Measurements from ENCODE around the gene GID4. TPM values are rescaled to one million over a fixed set of nuclear protein-coding genes. Genes with fewer than 3 reads are reported as not detected.
A peak's percentile ranks its signal among the peaks of the same experiment; 100 is the strongest.
"Not testable (repeated sequence)": the region's sequence is repeated elsewhere in the genome, so short reads cannot be mapped to it uniquely, and the experiment has no call there.

GID4 gene
- total RNA-seq (ENCODE audit: insufficient read depth, low replicate concordance) = 5.5 TPM

- DNase-seq (ENCODE audit: low spot score) = peak; percentile 99
Measured at GRCh38 chr17:18038861-18039534, at the start of gene GID4, which contains the start of gene ATPAF2. Gene GID4, plus strand, starts transcription at chr17:18039408. Its CDS starts 57 bp downstream, at chr17:18039465. Gene ATPAF2, minus strand, starts transcription at chr17:18039168. Its CDS starts 155 bp downstream, at chr17:18039013.

GRCh38 chr17:17989618-17990017 is 49.6 kb upstream of the GID4 start:
- no peak for DNase-seq (ENCODE audit: low spot score)

- DNase-seq (ENCODE audit: low spot score) = no peak
Measured at GRCh38 chr17:17990282-17990681, 48.9 kb upstream of the GID4 start.

- DNase-seq (ENCODE audit: low spot score) = no peak
Measured at GRCh38 chr17:17993366-17993765, 45.8 kb upstream of the GID4 start.

- no peak for DNase-seq (ENCODE audit: low spot score)
Measured at GRCh38 chr17:17993852-17994251, 45.4 kb upstream of the GID4 start.

- peak; percentile 73 for DNase-seq (ENCODE audit: low spot score)
Measured at GRCh38 chr17:17994271-17995069, 44.7 kb upstream of the GID4 start.

- not testable (repeated sequence) for DNase-seq (ENCODE audit: low spot score)
Measured at GRCh38 chr17:17995887-17996286, 43.3 kb upstream of the GID4 start.

GRCh38 chr17:17998934-17999333 is 40.3 kb upstream of the GID4 start:
- no peak for DNase-seq (ENCODE audit: low spot score)

- no peak for DNase-seq (ENCODE audit: low spot score)
Measured at GRCh38 chr17:17999364-18000029, 39.7 kb upstream of the GID4 start.

GRCh38 chr17:18000030-18000408 is 39.2 kb upstream of the GID4 start:
- no peak for DNase-seq (ENCODE audit: low spot score)

GRCh38 chr17:18002171-18002570 is 37.0 kb upstream of the GID4 start:
- no peak for DNase-seq (ENCODE audit: low spot score)

GRCh38 chr17:18004345-18004744 is 34.9 kb upstream of the GID4 start:
- DNase-seq (ENCODE audit: low spot score) = no peak

- no peak for DNase-seq (ENCODE audit: low spot score)
Measured at GRCh38 chr17:18004884-18005305, 34.3 kb upstream of the GID4 start.

- no peak for DNase-seq (ENCODE audit: low spot score)
Measured at GRCh38 chr17:18005496-18005895, 33.7 kb upstream of the GID4 start.

GRCh38 chr17:18006495-18007239 is 32.5 kb upstream of the GID4 start:
- DNase-seq (ENCODE audit: low spot score) = no peak

- DNase-seq (ENCODE audit: low spot score) = no peak
Measured at GRCh38 chr17:18008496-18009268, 30.5 kb upstream of the GID4 start.

- no peak for DNase-seq (ENCODE audit: low spot score)
Measured at GRCh38 chr17:18009609-18010420, 29.4 kb upstream of the GID4 start.

GRCh38 chr17:18011286-18011685 is 27.9 kb upstream of the GID4 start:
- no peak for DNase-seq (ENCODE audit: low spot score)

GRCh38 chr17:18014006-18014405 is 25.2 kb upstream of the GID4 start:
- DNase-seq (ENCODE audit: low spot score) = no peak

GRCh38 chr17:18015593-18015992 is 23.6 kb upstream of the GID4 start:
- no peak for DNase-seq (ENCODE audit: low spot score)

Measured in umbilical cord (tissue), 2 donors.